GM10266 (cell line): Measurements from ENCODE around the gene ELOVL1.
"Not testable (repeated sequence)": the region's sequence is repeated elsewhere in the genome, so short reads cannot be mapped to it uniquely, and the experiment has no call there.

Source experiments
- DNase-seq: peaks from one replicate; pipeline ENCODE4 v3.0.0; 2012; ENCODE audit errors: extremely low spot score
- TF ChIP-seq, protein P1 (sequence below): IDR thresholded peaks from 2 replicates; pipeline ENCODE4 v1.5.1; 2012; ENCODE audit warnings: mild to moderate bottlenecking, low read depth; ENCODE audit not compliant: control insufficient read depth, insufficient read depth; ENCODE audit errors: missing control alignments

ELOVL1 gene

DNA sequence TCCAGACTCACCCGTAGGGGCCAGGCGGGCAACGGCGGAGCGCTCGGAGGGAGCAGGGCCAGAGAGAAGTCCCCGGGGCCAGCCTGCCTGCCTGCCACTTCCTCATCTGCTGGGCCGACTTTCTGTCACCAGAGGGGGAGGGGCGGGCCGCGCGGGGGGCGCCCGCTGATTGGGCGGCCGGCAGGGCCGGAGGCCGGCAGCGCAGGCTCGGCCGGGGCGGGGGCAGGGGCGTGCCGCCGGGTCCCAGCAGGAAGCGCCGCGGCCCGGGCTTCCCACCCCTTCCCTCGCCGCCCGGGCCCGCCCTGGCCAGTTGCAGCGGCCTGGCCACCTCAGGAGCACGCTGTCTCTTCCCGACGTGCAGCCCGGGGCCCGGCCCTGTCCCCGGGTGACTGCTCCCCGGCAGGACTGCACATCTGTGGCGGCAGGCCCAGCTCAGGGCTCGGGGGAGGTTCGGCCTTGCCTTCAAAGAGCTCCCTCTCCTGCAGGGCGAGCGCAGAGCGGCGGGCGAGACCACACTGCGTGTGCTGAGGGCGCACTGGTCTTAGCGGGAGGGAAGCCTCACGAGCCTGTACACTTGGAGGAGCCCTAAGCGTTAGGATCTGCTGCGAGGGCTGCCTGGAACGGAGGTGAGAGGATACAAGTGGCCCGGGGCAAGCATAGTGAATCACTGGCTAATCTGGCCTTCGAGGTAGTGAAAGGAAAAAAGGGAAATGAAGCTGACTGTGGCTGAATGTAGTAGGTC, at the start of gene ELOVL1:
TSS of gene ELOVL1 (minus strand) at position 108 of the 742 bp plus-strand sequence. CDS start 2,402 bp downstream, outside the sequence.
- TF ChIP-seq, protein P1, sequence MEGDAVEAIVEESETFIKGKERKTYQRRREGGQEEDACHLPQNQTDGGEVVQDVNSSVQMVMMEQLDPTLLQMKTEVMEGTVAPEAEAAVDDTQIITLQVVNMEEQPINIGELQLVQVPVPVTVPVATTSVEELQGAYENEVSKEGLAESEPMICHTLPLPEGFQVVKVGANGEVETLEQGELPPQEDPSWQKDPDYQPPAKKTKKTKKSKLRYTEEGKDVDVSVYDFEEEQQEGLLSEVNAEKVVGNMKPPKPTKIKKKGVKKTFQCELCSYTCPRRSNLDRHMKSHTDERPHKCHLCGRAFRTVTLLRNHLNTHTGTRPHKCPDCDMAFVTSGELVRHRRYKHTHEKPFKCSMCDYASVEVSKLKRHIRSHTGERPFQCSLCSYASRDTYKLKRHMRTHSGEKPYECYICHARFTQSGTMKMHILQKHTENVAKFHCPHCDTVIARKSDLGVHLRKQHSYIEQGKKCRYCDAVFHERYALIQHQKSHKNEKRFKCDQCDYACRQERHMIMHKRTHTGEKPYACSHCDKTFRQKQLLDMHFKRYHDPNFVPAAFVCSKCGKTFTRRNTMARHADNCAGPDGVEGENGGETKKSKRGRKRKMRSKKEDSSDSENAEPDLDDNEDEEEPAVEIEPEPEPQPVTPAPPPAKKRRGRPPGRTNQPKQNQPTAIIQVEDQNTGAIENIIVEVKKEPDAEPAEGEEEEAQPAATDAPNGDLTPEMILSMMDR: peak; percentile 43
- peak; percentile 98 for DNase-seq

DNA sequence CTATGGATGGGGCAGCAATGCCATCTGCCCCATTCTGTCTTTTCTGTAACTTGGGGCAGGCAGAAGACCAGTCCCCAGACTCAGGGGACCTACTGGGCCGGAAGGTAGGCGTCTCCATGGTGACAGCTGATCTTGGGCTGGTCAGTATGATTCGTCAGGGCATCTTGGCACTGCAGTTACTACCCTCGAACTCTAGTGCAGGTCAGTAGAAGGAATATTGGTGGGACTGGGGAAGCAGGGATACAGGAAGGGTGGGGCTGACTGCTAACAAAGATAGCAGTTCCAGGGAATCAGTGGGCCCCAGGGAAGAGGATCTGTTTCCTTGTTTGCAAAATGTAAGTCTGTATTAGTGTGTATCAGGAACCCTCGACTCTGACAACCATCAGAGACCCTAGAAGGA, 48.1 kb upstream of the ELOVL1 start:
- TF ChIP-seq, protein P1: no peak
- DNase-seq: no peak

DNA sequence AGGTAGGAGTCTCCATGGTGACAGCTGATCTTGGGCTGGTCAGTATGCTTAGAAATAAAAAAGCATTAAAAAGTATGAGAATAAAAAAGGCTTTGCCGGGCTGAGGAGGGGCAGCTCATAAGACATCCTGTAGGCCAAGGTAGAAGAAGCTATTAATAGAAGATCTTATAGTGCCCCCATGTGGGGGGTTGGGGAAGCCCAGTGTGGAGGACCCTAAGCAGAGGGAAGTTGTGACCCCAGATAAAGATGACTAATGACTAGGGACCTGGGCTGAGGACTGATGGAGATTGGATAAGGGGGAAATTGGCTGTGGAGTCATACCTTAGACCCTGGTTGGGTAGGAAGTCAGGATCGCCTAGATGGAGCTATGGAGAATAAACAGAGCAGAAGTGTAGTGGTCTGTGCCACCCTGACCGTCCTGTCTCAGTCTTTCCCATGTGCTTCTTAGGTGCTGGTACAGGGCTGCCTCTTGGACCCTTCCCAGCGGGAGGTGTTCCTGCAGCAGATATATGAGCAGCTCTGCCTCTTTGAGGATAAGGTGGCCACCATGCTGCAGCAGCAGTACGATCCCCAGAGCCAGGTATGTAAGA, 46.9 kb upstream of the ELOVL1 start:
- TF ChIP-seq, protein P1: peak; percentile 50
- peak; percentile 34 for DNase-seq

DNA sequence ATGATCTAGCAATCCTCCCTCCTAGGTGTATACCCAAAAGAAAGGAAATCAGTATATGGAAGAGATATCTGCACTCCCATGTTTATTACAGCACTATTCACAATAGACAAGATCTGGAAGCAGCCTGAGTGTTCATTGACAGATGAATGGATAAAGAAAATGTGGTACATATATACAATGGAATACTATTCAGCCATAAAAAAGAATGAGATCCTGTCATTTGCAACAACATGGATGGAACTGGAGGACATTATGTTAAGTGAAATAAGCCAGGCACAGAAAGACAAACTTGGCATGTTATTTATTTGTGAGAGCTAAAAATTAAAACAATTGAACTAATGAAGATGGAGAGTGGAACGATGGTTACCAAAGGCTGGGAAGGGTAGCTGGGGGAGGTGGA, 45.6 kb upstream of the ELOVL1 start:
- not testable (repeated sequence) for DNase-seq

DNA sequence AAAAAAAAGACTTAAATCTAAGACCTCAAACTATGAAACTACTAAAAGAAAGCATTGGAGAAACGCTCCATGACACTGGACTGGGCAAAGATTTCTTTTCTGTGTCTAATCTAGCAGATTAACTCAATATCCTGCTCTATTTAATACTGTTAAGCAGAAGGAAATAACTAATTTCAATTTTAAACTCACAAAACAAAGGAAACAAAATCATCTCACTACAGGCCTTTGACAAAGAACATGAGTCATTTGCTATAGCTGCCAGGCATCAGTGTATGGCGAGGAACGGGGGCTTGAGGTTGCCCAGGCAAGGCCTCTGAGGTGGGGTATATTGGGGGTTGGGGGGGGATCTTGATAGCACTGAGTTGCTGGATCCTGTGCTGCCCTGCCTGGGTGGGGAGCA, 42.8 kb upstream of the ELOVL1 start:
- DNase-seq: no peak
- TF ChIP-seq, protein P1: no peak

DNA sequence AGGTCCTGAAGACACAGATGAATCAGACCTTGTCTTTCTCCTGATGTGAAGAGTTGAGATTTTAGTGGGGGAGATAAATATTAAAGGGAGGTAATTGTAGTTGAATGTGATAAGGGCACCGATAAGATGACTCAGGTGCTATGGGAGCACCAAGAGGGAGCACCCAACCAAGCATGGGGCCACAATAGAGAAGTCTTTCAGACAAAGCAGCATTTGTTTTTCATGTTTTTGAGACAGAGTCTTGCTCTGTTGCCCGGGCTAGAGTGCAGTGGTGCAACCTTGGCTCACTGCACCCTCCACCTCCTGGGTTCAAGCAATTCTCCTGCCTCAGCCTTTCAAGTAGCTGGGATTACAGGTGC, 38.0 kb upstream of the ELOVL1 start:
- TF ChIP-seq, protein P1: no peak
- no peak for DNase-seq

DNA sequence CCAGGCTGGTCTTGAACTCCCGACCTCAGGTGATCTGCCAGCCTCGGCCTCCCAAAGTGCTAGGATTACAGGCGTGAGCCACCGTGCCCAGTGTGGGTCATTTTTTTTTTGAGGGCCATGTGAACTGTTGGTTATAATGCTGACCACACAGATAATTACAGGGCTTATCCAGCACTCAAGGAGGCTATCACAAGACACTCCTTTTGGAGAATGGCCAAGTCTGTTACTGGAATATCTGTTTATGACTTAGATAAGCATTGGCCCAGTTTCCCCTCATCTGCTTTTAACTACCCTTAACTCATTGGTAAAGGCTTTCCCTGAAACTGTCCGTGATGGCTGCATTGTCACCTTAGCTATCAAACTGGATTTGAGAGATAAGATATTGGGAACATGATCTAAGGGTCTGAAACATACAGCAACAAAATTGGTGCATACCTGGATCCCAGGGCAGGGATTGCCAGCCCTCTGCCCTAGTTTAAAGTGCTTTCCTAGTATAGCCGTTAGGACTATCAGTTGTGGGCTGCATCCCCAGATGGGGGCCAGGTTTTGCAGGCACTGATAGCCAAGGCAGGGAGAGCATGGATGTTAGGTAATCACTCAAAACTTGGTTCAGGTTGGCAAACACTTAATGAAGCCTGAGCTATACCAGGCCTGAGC, 37.5 kb upstream of the ELOVL1 start:
- TF ChIP-seq, protein P1: no peak
- no peak for DNase-seq
